Measurements from ENCODE around the gene CTNNBL1. TPM values are rescaled to one million over a fixed set of nuclear protein-coding genes. Genes with fewer than 3 reads are reported as not detected.

CTNNBL1 gene
- total and polyA plus RNA-seq, 11 donors, result 22.6 to 68.9 (median 50.5) TPM

DNA sequence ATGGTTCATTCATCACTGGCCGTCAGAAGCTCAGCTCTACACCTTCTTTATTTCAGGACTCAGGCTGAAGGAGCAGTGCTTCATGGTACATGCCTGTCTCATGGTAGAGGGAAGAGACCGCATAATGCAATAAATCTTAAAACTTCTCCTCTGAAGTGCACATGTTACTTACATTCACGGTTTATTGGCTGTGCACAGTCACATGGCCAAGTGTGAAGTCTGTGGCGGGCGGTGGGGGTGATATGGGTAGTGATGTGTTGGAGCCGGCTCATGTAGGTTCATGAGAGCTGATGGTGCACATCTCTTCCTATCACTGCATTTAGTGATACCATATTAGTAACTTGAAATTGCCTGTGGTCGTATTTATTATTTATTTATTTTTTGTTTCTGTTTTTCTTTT lies 102.9 kb downstream of the CTNNBL1 start:
- intact Hi-C loops (cut with DNase I), result no loop called here
- ATAC-seq, result no peak
- Histone ChIP-seq H3K36me3 (peaks cover 0 to 36% (median 24%) of the 10 kb centered on the region in 9 donors), H3K27me3 (no peaks in the 10 kb centered on the region), H3K27ac (no peak overlapping the region), H3K9me3 (peaks cover 0 to 12% (median 0%) of the 10 kb centered on the region in 12 donors), H3K4me1 (peaks cover 0 to 6% (median 0%) of the 10 kb centered on the region in 12 donors), H3K4me3 (no peak overlapping the region)
- DNase-seq, result no peak
- TF ChIP-seq POLR2A (IDR thresholded peaks at IDR 0.05), result no peak
- TF ChIP-seq, protein P1, sequence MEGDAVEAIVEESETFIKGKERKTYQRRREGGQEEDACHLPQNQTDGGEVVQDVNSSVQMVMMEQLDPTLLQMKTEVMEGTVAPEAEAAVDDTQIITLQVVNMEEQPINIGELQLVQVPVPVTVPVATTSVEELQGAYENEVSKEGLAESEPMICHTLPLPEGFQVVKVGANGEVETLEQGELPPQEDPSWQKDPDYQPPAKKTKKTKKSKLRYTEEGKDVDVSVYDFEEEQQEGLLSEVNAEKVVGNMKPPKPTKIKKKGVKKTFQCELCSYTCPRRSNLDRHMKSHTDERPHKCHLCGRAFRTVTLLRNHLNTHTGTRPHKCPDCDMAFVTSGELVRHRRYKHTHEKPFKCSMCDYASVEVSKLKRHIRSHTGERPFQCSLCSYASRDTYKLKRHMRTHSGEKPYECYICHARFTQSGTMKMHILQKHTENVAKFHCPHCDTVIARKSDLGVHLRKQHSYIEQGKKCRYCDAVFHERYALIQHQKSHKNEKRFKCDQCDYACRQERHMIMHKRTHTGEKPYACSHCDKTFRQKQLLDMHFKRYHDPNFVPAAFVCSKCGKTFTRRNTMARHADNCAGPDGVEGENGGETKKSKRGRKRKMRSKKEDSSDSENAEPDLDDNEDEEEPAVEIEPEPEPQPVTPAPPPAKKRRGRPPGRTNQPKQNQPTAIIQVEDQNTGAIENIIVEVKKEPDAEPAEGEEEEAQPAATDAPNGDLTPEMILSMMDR (IDR thresholded peaks at IDR 0.05), result no peak
- WGBS, 4 donors, result 86 to 99% (median 90%) methylated on average over 7 of the region's 7 CpGs

DNA sequence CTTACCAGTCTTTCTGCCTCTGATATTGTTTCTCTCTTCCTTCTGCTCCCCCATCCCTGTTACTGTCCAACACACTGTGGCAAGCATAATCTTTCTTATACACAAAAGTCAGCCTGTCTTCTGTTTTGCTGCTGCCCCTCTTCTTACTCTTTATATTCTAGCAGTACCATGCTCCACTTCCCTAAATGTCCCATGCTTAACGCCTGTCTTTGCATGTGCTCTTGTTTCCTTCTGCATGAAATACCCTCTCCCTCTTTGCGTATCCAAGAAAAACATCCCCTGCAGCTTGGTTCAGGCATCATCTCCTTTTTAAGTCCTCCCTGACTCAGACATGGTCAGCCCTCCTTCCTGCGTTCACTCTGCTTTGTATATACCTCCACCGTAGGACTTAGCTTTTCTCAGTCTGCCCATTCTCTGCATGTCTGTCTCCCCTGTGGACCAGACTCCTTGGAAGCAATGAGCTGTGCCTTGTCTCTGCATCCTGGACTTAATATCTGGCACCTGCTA lies 103.9 kb downstream of the CTNNBL1 start:
- ATAC-seq (no peak), DNase-seq (no peak)
- Histone ChIP-seq H3K9me3 (peaks cover 0 to 4% (median 0%) of the 10 kb centered on the region in 12 donors), H3K4me3 (no peak overlapping the region), H3K27me3 (no peaks in the 10 kb centered on the region), H3K4me1 (peaks cover 0 to 10% (median 0%) of the 10 kb centered on the region in 12 donors), H3K27ac (no peak overlapping the region), H3K36me3 (peaks cover 0 to 37% (median 21%) of the 10 kb centered on the region in 9 donors)
- WGBS, 4 donors, result 91 to 93% (median 92%) methylated on average over 4 of the region's 4 CpGs
- intact Hi-C loops (cut with DNase I), result no loop called here
- TF ChIP-seq, protein P1 (IDR thresholded peaks at IDR 0.05), result no peak

DNA sequence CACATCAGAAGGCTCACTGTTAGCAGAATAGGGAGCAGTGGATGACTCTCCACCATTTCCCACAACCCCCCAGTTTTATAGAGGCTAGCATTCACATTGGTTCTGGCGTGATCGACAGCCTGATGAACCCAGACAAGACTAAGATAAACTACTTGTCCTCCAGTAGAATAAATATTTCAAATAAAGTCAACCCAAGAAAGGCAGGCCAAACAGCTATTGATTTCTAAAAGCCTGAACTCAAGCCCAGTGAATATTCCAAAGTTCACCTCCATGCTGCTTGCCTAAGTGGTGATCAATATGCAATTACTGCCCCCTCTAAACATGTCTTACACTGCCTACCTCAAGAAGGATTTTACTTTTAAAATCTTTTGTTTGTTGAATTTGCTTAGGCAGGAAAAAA lies 104.5 kb downstream of the CTNNBL1 start:
- intact Hi-C loops (cut with DNase I), result no loop called here
- ATAC-seq, result no peak
- Histone ChIP-seq H3K27me3 (no peaks in the 10 kb centered on the region), H3K36me3 (peaks cover 0 to 43% (median 26%) of the 10 kb centered on the region in 9 donors), H3K4me1 (peaks cover 0 to 11% (median 0%) of the 10 kb centered on the region in 12 donors), H3K4me3 (no peak overlapping the region), H3K27ac (no peak overlapping the region), H3K9me3 (no peaks in the 10 kb centered on the region)
- WGBS, 4 donors, result 94 to 100% (median 98%) methylated on average over 2 of the region's 2 CpGs
- no peak for DNase-seq
- TF ChIP-seq, protein P1 (IDR thresholded peaks at IDR 0.05), result no peak
- no peak for TF ChIP-seq POLR2A (IDR thresholded peaks at IDR 0.05)

DNA sequence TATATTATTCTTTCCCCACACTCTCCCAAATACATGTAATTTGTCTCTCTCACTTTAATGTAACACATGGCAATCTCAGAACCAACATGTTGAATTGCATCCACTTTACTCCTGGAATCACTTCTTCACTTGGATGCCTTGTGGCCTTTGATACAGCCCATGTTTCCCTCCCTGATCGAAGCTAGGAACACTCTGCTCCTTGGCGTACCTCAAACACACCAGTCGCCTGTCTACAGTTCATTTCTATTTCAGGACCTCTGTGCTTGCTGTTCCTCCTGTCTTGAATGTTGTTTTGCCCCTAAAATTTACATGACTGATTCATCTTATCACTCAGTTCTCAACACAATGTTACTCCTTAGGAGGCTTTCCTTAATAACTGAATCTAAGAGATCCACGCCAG lies 106.8 kb downstream of the CTNNBL1 start:
- 86 to 93% (median 89%) methylated on average over 4 of the region's 4 CpGs for WGBS, 4 donors
- H3K4me3 ChIP-seq, result no peak overlapping the region
- no peak for DNase-seq
- H3K36me3 ChIP-seq, result peaks cover 0 to 47% (median 43%) of the 10 kb centered on the region in 9 donors
- intact Hi-C loops (cut with DNase I), result no loop called here
- ATAC-seq, result peak in 2 of 4 donors; percentile 44 to 60
- TF ChIP-seq, protein P1 (IDR thresholded peaks at IDR 0.05), result no peak
- no peak for TF ChIP-seq POLR2A (IDR thresholded peaks at IDR 0.05)
- no peak overlapping the region for H3K27ac ChIP-seq
- H3K27me3 ChIP-seq, result no peaks in the 10 kb centered on the region
- no peaks in the 10 kb centered on the region for H3K9me3 ChIP-seq
- peaks cover 0 to 31% (median 0%) of the 10 kb centered on the region in 12 donors for H3K4me1 ChIP-seq

Measured in heart left ventricle (tissue), 16 donors.